Endothelial cell of umbilical vein (primary cell): ENCODE measurements around the gene FAM219B. TPM values are rescaled to one million over a fixed set of nuclear protein-coding genes. Genes with fewer than 3 reads are reported as not detected.

Experiments
- BruUV-seq: library from RNA; stranded (reverse); fragments of 400-500 nt; replicated peaks from 2 replicates; lab custom pipeline; 2021; lab: Mats Ljungman, UMichigan
- CTCF ChIA-PET: fragments of 300-600, 350-600 bp; sonication (Branson Sonifier 250); formaldehyde crosslinking; loops from one replicate; lab custom pipeline; 2021; ENCODE audit warnings: antibody characterized with exemption, inconsistent platforms; lab: Charles Lee
- POLR2A ChIA-PET: fragments of 300-600, 350-600 bp; sonication (Branson Sonifier 250); formaldehyde crosslinking; loops from one replicate; lab custom pipeline; 2021; ENCODE audit warnings: antibody characterized with exemption, inconsistent platforms; lab: Charles Lee
- DNase-seq: peaks from one replicate; pipeline ENCODE4 v3.0.0-alpha.2; 2011; ENCODE audit warnings: low read depth, low spot score
- FAIRE-seq: peaks from 2 replicates; lab custom pipeline; 2011; peaks lifted over from hg19 to GRCh38; lab: Jason Lieb, UNC
- H2AFZ ChIP-seq: 2 replicates; pipeline ENCODE4 v1.6.0; 2012; ENCODE audit warnings: low read depth, low read length, control low read depth, inconsistent platforms
- H3K27ac ChIP-seq: 2 replicates; pipeline ENCODE4 v1.5.1; 2011; ENCODE audit warnings: low read depth, mild to moderate bottlenecking, control low read depth, low read length, moderate library complexity; ENCODE audit not compliant: insufficient read depth
- H3K27me3 ChIP-seq, 2 experiments: 2 replicates each; pipeline versions ENCODE4 v1.6.0 to v1.6.1; 2011; ENCODE audit warnings: low read length in 2 of 2, mixed read lengths in 1 of 2; ENCODE audit not compliant: control insufficient read depth in 2 of 2, insufficient read depth in 2 of 2
- H3K36me3 ChIP-seq, 2 experiments: 2 replicates in 1 of 2; 3 replicates in 1 of 2; pipeline ENCODE4 v1.5.1; 2011; ENCODE audit warnings: low read length in 2 of 2, mild to moderate bottlenecking in 1 of 2, moderate library complexity in 1 of 2; ENCODE audit not compliant: control insufficient read depth in 2 of 2, insufficient read depth in 2 of 2; ENCODE audit errors: extremely low read depth in 1 of 2
- H3K4me1 ChIP-seq: 3 replicates; pipeline ENCODE4 v1.5.1; 2011; ENCODE audit warnings: mild to moderate bottlenecking, low read length; ENCODE audit not compliant: control insufficient read depth, insufficient read depth; ENCODE audit errors: extremely low read depth
- H3K4me2 ChIP-seq: 2 replicates; pipeline ENCODE4 v1.6.1; 2011; ENCODE audit warnings: low read length, control low read depth, mixed read lengths; ENCODE audit not compliant: insufficient read depth
- H3K4me3 ChIP-seq, 3 experiments: fragments of 200-600 bp in 1 of 3; sonication (generic), shearing (Covaris generic) in 1 of 3; replicated peaks in 1 of 3; 2 replicates each; pipeline ENCODE4 v1.5.1; 2011 to 2016; ENCODE audit warnings: control low read depth in 3 of 3, low read length in 3 of 3, mild to moderate bottlenecking in 2 of 3, inconsistent platforms in 1 of 3, low read depth in 1 of 3, moderate library complexity in 1 of 3; ENCODE audit not compliant: insufficient read depth in 1 of 3
- H3K79me2 ChIP-seq: 2 replicates; pipeline ENCODE4 v1.6.0; 2012; ENCODE audit warnings: low read length, inconsistent platforms; ENCODE audit not compliant: control insufficient read depth, insufficient read depth
- H3K9ac ChIP-seq: replicated peaks from 2 replicates; pipeline ENCODE3; 2011; ENCODE audit warnings: low read length, control low read depth; ENCODE audit not compliant: insufficient read depth; ENCODE audit errors: extremely low read depth
- H3K9me1 ChIP-seq: replicated peaks from 3 replicates; pipeline ENCODE4 v1.6.0; 2011; ENCODE audit warnings: mild to moderate bottlenecking, low read length; ENCODE audit not compliant: control insufficient read depth, insufficient read depth; ENCODE audit errors: extremely low read depth
- H3K9me3 ChIP-seq: replicated peaks from 2 replicates; pipeline ENCODE4 v1.5.1; 2012; ENCODE audit warnings: low read length, inconsistent platforms; ENCODE audit not compliant: control insufficient read depth, insufficient read depth
- H4K20me1 ChIP-seq: replicated peaks from 2 replicates; pipeline ENCODE3; 2011; ENCODE audit warnings: mild to moderate bottlenecking, low read length; ENCODE audit not compliant: control insufficient read depth, insufficient read depth; ENCODE audit errors: extremely low read depth
- CTCF ChIP-seq, 2 donors: IDR thresholded peaks; 1 replicate in 1 of 2; 2 replicates in 1 of 2; pipeline ENCODE4 v1.5.1; 2011; ENCODE audit warnings: low read length in 2 of 2, mild to moderate bottlenecking in 2 of 2, moderate library complexity in 2 of 2, control low read depth in 1 of 2, inconsistent platforms in 1 of 2, low read depth in 1 of 2; ENCODE audit not compliant: insufficient read depth in 1 of 2; ENCODE audit errors: extremely low read depth in 1 of 2
- FOS ChIP-seq: IDR thresholded peaks from 2 replicates; pipeline ENCODE4 v1.6.1; 2011; ENCODE audit warnings: mild to moderate bottlenecking, low read length, moderate library complexity, borderline replicate concordance; ENCODE audit not compliant: insufficient read depth
- JUN ChIP-seq: IDR thresholded peaks from 2 replicates; pipeline ENCODE4 v1.6.1; 2011; ENCODE audit warnings: borderline replicate concordance, low read depth; ENCODE audit not compliant: insufficient read length, insufficient read depth
- MYC ChIP-seq: IDR thresholded peaks from one replicate; pipeline ENCODE4 v1.6.1; 2011; ENCODE audit warnings: mild to moderate bottlenecking, low read depth, low read length
- dilution Hi-C: fragments of 300-500 bp; cut with MboI; formaldehyde crosslinking; loops from one replicate; pipeline ENCODE4 v1.15.0; 2019; ENCODE audit warnings: low sequenced_read_pairs; ENCODE audit not compliant: extremely low pct_ligation_motif_present
- intact Hi-C: fragments of 100-400 bp; cut with micrococcal nuclease; formaldehyde crosslinking; loops from one replicate; pipeline ENCODE4 v1.10.0; 2022
- polyA plus RNA-seq, 4 experiments: library from polyadenylated mRNA; depleted of rRNA in 3 of 4; stranded (reverse) in 3 of 4; unstranded in 1 of 4; fragments of >200 nt; gene quantifications; 2 replicates each; pipeline versions ENCODE4 v1.2.1 to v1.2.3, GENCODE V29; 2011 to 2012; ENCODE audit warnings: missing spikeins in 1 of 4
- total RNA-seq: library from RNA; stranded (reverse); gene quantifications from 2 replicates; pipeline ENCODE4 v1.2.3, GENCODE V29; 2021
- TF ChIP-seq, protein P1 (sequence below): IDR thresholded peaks from 2 replicates; pipeline ENCODE4 v1.6.1; 2011; ENCODE audit not compliant: insufficient read depth, insufficient read length

The FAM219B gene
- total and polyA plus RNA-seq, 2 donors (not counting 3 experiments of a cell fraction or from before 2014, with no cell fraction given): 57.7 to 73.0 TPM

DNA sequence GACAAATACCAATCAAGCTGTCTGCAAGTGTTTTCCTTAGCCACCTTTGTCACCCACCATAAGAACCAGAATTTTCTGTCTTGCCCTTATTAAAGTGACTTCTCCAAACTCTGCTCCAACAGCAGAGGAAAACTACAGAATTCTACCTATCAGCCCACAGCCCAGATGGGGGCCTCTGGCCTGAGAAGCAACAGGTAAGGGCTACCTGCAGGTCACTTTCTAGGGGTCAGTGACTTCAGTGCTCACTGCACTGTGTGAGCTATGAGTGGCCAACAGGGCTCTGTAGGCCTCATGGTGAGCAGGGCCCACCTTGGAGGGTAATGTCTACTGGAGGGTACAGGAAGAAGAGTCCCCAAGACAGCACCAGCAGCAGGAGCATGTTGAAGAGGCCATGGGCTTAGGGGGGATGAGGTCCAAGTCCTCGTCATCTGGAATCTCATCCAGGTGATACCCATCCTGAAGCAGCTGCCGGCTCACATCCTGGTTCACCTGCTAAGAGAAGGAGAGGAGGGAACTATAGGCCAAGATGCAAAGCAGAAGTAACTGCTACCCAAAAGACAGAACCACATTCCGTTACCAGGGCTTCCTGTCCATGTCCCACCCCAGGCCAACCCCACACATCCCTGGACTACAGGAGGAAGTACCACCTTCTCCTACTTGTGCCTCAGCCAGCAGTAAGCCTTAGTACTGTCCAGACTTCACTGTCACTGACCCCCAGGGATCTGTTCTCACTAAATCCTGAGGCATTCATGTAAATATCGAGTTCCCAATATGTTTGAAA is 4.2 kb downstream of the FAM219B start:
- Histone ChIP-seq H3K36me3 (peaks cover 22 to 23% of the 10 kb centered on the region in 2 experiments), H3K9me1 (no peaks in the 10 kb centered on the region), H3K9ac (no peak overlapping the region), H3K79me2 (peaks cover 15% of the 10 kb centered on the region), H3K9me3 (no peaks in the 10 kb centered on the region), H2AFZ (no peak overlapping the region), H3K4me2 (no peak overlapping the region), H3K4me1 (peaks cover 11% of the 10 kb centered on the region), H3K27me3 (no peaks in the 10 kb centered on the region), H3K27ac (no peak overlapping the region), H4K20me1 (no peaks in the 10 kb centered on the region), H3K4me3 (no peak overlapping the region)
- FAIRE-seq (no peak), DNase-seq (no peak)
- ChIA-PET CTCF (interaction anchor here (0.5 to 3.1 kb wide), 51 partner anchors 10 to 362 kb away, joined by 3 to 74 read pairs (median 6); partner anchors contain the start of genes ARID3B, COX5A, CPLX3 and CSK), POLR2A (no interaction called here)
- dilution Hi-C loops (no loop called here), intact Hi-C loops (no loop called here)
- no TSS peak for BruUV-seq
- TF ChIP-seq, protein P1, sequence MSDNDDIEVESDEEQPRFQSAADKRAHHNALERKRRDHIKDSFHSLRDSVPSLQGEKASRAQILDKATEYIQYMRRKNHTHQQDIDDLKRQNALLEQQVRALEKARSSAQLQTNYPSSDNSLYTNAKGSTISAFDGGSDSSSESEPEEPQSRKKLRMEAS: no peak
- no peak for TF ChIP-seq MYC
- TF ChIP-seq JUN: no peak
- TF ChIP-seq FOS: no peak
- no peak for TF ChIP-seq CTCF (IDR thresholded peaks at IDR 0.05; ENCODE audit: extremely low read depth in 1 of 2, insufficient read depth in 1 of 2, low read depth in 1 of 2, low read length in 2 of 2)
